ENCODE data around the gene KIF19.

- TF ChIP-seq POLR2AphosphoS5 (IDR thresholded peaks at IDR 0.05; ENCODE audit: low read depth) (no peak), CTCF (IDR thresholded peaks at IDR 0.05; ENCODE audit: insufficient read depth, low read length) (no peak), SPI1 (IDR thresholded peaks at IDR 0.05; ENCODE audit: borderline replicate concordance, low read depth) (no peak), REST (IDR thresholded peaks at IDR 0.05; ENCODE audit: insufficient replicate concordance, low read depth) (no peak)
These were observed 57.1 kb downstream of the KIF19 start for GRCh38 chr17:74383141-74383540.
